Esophagus (tissue), 2 donors: ENCODE measurements around the gene JMJD7. TPM values are rescaled to one million over a fixed set of nuclear protein-coding genes. Genes with fewer than 3 reads are reported as not detected.
A peak's percentile ranks its signal among the peaks of the same experiment; 100 is the strongest.

Source experiments
- H3K27ac ChIP-seq, 2 donors: one replicate each; pipeline ENCODE4 v1.5.1; 2013; ENCODE audit warnings: low read depth in 2 of 2, mild to moderate bottlenecking in 2 of 2, inconsistent platforms in 1 of 2, low read length in 1 of 2, moderate library complexity in 1 of 2
- H3K27me3 ChIP-seq, 2 donors: one replicate each; pipeline ENCODE4 v1.6.1; 2013; ENCODE audit warnings: low read length in 2 of 2, control low read depth in 1 of 2, mild to moderate bottlenecking in 1 of 2; ENCODE audit not compliant: insufficient read depth in 2 of 2, control insufficient read depth in 1 of 2
- H3K36me3 ChIP-seq, 2 donors: one replicate each; pipeline ENCODE4 v1.6.1; 2013; ENCODE audit warnings: low read length in 1 of 2; ENCODE audit not compliant: control insufficient read depth in 2 of 2, insufficient read depth in 2 of 2
- H3K4me1 ChIP-seq, 2 donors: one replicate each; pipeline ENCODE4 v1.6.1; 2013; ENCODE audit warnings: low read length in 1 of 2; ENCODE audit not compliant: control insufficient read depth in 2 of 2, insufficient read depth in 2 of 2
- H3K4me3 ChIP-seq, 2 donors: one replicate each; pipeline ENCODE4 v1.5.1; 2013; ENCODE audit warnings: low read length in 2 of 2, mild to moderate bottlenecking in 2 of 2, low read depth in 1 of 2, moderate library complexity in 1 of 2
- H3K9me3 ChIP-seq, 2 donors: one replicate each; pipeline ENCODE4 v1.6.1; 2013; ENCODE audit warnings: mild to moderate bottlenecking in 2 of 2, low read depth in 1 of 2, low read length in 1 of 2, moderate library complexity in 1 of 2; ENCODE audit not compliant: control insufficient read depth in 2 of 2, insufficient read depth in 1 of 2
- WGBS, 2 donors: extraction: QIAGEN DNeasy Blood & Tissue Kit; methylation state at CpG; one replicate each; pipeline ENCODE4 v1.1.7; 2013; 5-methylcytosine and 5-hydroxymethylcytosine counted together
- polyA plus RNA-seq, 2 donors: library from polyadenylated mRNA; stranded (reverse); fragments of 200-250 nt; gene quantifications; one replicate each; pipeline ENCODE4 v1.2.3, GENCODE V29; 2013
- donor health status: healthy with polysubstance abuse.
- donor health status: Bipolar disorder and iron deficiency.

JMJD7 gene
- polyA plus RNA-seq, 2 donors: 27.9 to 39.4 TPM

- Histone ChIP-seq H3K9me3 (no peaks in the 10 kb centered on the region), H3K36me3 (no peaks in the 10 kb centered on the region), H3K27ac (no peak overlapping the region), H3K4me3 (no peak overlapping the region), H3K4me1 (peaks cover 0 to 33% of the 10 kb centered on the region in 2 donors), H3K27me3 (no peaks in the 10 kb centered on the region)
- WGBS, 2 donors: 84 to 87% methylated on average over 13 of the region's 13 CpGs
Observed at GRCh38 chr15:41876007-41876406, 48.1 kb downstream of the JMJD7 start.

- H3K27ac ChIP-seq: no peak overlapping the region
- 54 to 61% methylated on average over 12 of the region's 12 CpGs for WGBS, 2 donors
Observed at GRCh38 chr15:41876689-41877088, 48.8 kb downstream of the JMJD7 start.

GRCh38 chr15:41877631-41878354 is 49.9 kb downstream of the JMJD7 start:
- peak overlapping the region in 1 of 2 donors; percentile 2 for H3K27ac ChIP-seq
- H3K4me3 ChIP-seq: no peak overlapping the region
- H3K9me3 ChIP-seq: no peaks in the 10 kb centered on the region
- no peaks in the 10 kb centered on the region for H3K36me3 ChIP-seq
- no peaks in the 10 kb centered on the region for H3K27me3 ChIP-seq
- WGBS, 2 donors: 73 to 76% methylated on average over 13 of the region's 13 CpGs
- H3K4me1 ChIP-seq: peaks cover 2 to 47% of the 10 kb centered on the region in 2 donors

More at GRCh38 chr15:41876689-41877088, 48.8 kb downstream of the JMJD7 start:
- Histone ChIP-seq H3K4me1 (peaks cover 0 to 40% of the 10 kb centered on the region in 2 donors), H3K27me3 (no peaks in the 10 kb centered on the region), H3K36me3 (no peaks in the 10 kb centered on the region), H3K9me3 (no peaks in the 10 kb centered on the region), H3K4me3 (no peak overlapping the region)

GRCh38 chr15:41878355-41878699 is 50.4 kb downstream of the JMJD7 start:
- Histone ChIP-seq H3K27me3 (no peaks in the 10 kb centered on the region), H3K9me3 (no peaks in the 10 kb centered on the region), H3K4me3 (no peak overlapping the region), H3K4me1 (peaks cover 2 to 50% of the 10 kb centered on the region in 2 donors), H3K27ac (peak overlapping the region in 1 of 2 donors; percentile 2), H3K36me3 (no peaks in the 10 kb centered on the region)
- whole genome bisulfite sequencing, 2 donors: 61 to 65% methylated on average over 10 of the region's 10 CpGs

GRCh38 chr15:41879321-41879845 is 51.5 kb downstream of the JMJD7 start:
- no peak overlapping the region for H3K27ac ChIP-seq
- H3K27me3 ChIP-seq: no peaks in the 10 kb centered on the region
- H3K4me1 ChIP-seq: peaks cover 2 to 50% of the 10 kb centered on the region in 2 donors
- H3K36me3 ChIP-seq: no peaks in the 10 kb centered on the region
- H3K4me3 ChIP-seq: no peak overlapping the region
- WGBS, 2 donors: 74 to 82% methylated on average over 10 of the region's 10 CpGs
- H3K9me3 ChIP-seq: no peaks in the 10 kb centered on the region

- Histone ChIP-seq H3K27ac (no peak overlapping the region), H3K4me3 (no peak overlapping the region), H3K36me3 (no peaks in the 10 kb centered on the region), H3K9me3 (no peaks in the 10 kb centered on the region), H3K4me1 (peaks cover 2 to 50% of the 10 kb centered on the region in 2 donors), H3K27me3 (no peaks in the 10 kb centered on the region)
- WGBS, 2 donors: 77 to 89% methylated on average over 10 of the region's 10 CpGs
Observed at GRCh38 chr15:41880156-41880877, 52.4 kb downstream of the JMJD7 start.

GRCh38 chr15:41881086-41881485 is 53.2 kb downstream of the JMJD7 start:
- H3K4me1 ChIP-seq: peaks cover 2 to 50% of the 10 kb centered on the region in 2 donors
- WGBS, 2 donors: 82 to 85% methylated on average over 8 of the region's 8 CpGs
- H3K27ac ChIP-seq: no peak overlapping the region
- H3K36me3 ChIP-seq: no peaks in the 10 kb centered on the region
- H3K4me3 ChIP-seq: no peak overlapping the region
- no peaks in the 10 kb centered on the region for H3K9me3 ChIP-seq
- no peaks in the 10 kb centered on the region for H3K27me3 ChIP-seq

- peak overlapping the region in 1 of 2 donors; percentile 32 for H3K4me3 ChIP-seq
Observed at GRCh38 chr15:41881550-41881919, 53.6 kb downstream of the JMJD7 start.

GRCh38 chr15:41881920-41882688 is 54.2 kb downstream of the JMJD7 start:
- 11 to 22% methylated on average over 64 to 81 of the region's 81 CpGs for WGBS, 2 donors
- Histone ChIP-seq H3K36me3 (no peaks in the 10 kb centered on the region), H3K4me3 (peak overlapping the region; percentile 32 to 35), H3K27me3 (no peaks in the 10 kb centered on the region), H3K9me3 (no peaks in the 10 kb centered on the region), H3K4me1 (peaks cover 2 to 47% of the 10 kb centered on the region in 2 donors), H3K27ac (no peak overlapping the region)

More at GRCh38 chr15:41881550-41881919, 53.6 kb downstream of the JMJD7 start:
- H3K36me3 ChIP-seq: no peaks in the 10 kb centered on the region
- H3K27me3 ChIP-seq: no peaks in the 10 kb centered on the region
- peaks cover 2 to 50% of the 10 kb centered on the region in 2 donors for H3K4me1 ChIP-seq
- no peaks in the 10 kb centered on the region for H3K9me3 ChIP-seq
- no peak overlapping the region for H3K27ac ChIP-seq
- WGBS, 2 donors: 36 to 45% methylated on average over 10 of the region's 10 CpGs
